IgD-negative memory B cell (primary cell): ENCODE data around the gene MUC20. TPM values are rescaled to one million over a fixed set of nuclear protein-coding genes. Genes with fewer than 3 reads are reported as not detected.
"Not testable (repeated sequence)": the region's sequence is repeated elsewhere in the genome, so short reads cannot be mapped to it uniquely, and the experiment has no call there.

Experiments
- H3K27ac Mint-ChIP-seq, 3 donors: one replicate each; pipeline ENCODE4 v1.8.0; 2020 to 2022; ENCODE audit warnings: mild to moderate bottlenecking in 3 of 3, mixed read lengths in 3 of 3, moderate library complexity in 1 of 3
- H3K27me3 Mint-ChIP-seq: one replicate; pipeline ENCODE4 v1.8.0; 2021; ENCODE audit warnings: mixed read lengths
- H3K36me3 Mint-ChIP-seq: one replicate; pipeline ENCODE4 v1.8.0; 2020; ENCODE audit warnings: mild to moderate bottlenecking, mixed read lengths
- H3K4me1 Mint-ChIP-seq, 3 donors: one replicate each; pipeline ENCODE4 v1.8.0; 2020 to 2022; ENCODE audit warnings: mixed read lengths in 3 of 3, mild to moderate bottlenecking in 1 of 3
- H3K4me3 Mint-ChIP-seq, 4 donors: one replicate each; pipeline ENCODE4 v1.8.0; 2020 to 2022; ENCODE audit warnings: mild to moderate bottlenecking in 4 of 4, mixed read lengths in 4 of 4, moderate library complexity in 3 of 4
- H3K9me3 Mint-ChIP-seq, 3 donors: one replicate each; pipeline ENCODE4 v1.8.0; 2020 to 2021; ENCODE audit warnings: mixed read lengths in 3 of 3, mild to moderate bottlenecking in 1 of 3
- polyA plus RNA-seq: library from polyadenylated mRNA; unstranded; fragments of 300-500 nt; fragmentation: Illumina TruSeq; gene quantifications from one replicate; pipeline ENCODE4 v1.2.3, GENCODE V29; 2021

MUC20 gene
- polyA plus RNA-seq, 1 donor from 2014 or later: 0.39 TPM

DNA sequence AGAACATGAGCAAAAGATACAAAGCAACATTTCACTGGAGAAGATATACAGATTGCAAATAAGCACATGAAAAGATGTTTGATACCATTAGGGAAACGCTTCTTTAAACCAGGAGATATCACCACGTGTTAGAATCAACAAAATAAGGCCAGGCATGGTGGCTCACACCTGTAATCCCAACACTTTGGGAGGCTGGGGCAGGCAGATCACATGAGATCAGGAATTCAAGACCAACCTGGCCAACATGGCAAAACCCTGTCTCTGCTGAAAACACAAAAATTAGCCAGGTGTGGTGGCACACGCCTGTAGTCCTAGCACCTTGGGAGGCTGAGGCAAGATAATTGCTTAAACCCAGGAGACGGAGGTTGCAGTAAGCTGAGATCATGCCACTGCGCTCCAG, 20.5 kb upstream of the MUC20 start:
- Mint-ChIP-seq H3K27me3 (no peaks in the 10 kb centered on the region), H3K27ac (peak overlapping the region in 1 of 3 donors; percentile 64), H3K4me3 (no peak overlapping the region), H3K36me3 (peaks cover 6% of the 10 kb centered on the region), H3K9me3 (no peaks in the 10 kb centered on the region), H3K4me1 (peaks cover 4 to 18% (median 12%) of the 10 kb centered on the region in 3 donors)

DNA sequence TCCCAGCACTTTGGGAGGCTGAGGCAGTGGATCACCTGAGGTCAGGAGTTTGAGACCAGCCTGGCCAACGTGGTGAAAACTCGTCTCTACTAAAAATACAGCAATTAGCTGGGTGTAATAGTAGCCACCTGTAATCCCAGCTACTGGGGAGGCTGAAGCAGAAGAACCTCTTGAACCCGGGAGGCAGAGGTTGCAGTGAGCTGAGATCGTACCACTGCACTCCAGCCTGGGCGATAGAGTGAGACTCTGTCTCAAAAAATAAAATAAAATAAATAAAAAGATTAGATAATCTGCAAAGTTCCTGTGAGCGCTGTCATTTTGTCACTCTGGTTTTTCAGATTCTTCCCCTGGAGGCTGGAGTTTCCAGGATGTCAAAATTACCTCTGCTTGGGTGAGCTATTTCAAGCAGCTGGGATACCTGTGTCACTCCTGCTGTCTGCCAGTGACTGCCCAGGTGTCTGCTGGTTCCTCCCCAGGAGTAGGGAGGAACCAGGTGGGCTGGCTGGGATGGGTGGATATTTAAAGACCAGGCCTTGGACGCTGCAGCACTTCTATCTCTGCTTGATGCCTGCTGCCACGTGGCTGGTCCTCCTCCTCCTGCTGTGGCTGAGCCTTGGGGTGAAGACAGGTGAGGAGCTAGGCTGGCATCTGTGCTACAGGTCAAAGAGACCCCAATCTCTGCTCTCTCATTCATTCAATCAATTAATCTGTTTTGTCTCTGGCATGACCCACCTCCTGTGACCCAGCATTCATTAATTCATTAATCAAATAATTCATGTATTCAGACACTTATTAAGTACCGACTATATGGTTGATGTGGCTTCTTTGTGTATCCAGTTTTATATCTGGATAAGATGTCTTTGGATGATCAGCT, 19.5 kb upstream of the MUC20 start:
- peaks cover 6% of the 10 kb centered on the region for H3K36me3 Mint-ChIP-seq
- H3K27me3 Mint-ChIP-seq: no peaks in the 10 kb centered on the region
- H3K4me3 Mint-ChIP-seq: no peak overlapping the region
- no peaks in the 10 kb centered on the region for H3K9me3 Mint-ChIP-seq
- peaks cover under 1 to 12% (median 6%) of the 10 kb centered on the region in 3 donors for H3K4me1 Mint-ChIP-seq
- H3K27ac Mint-ChIP-seq: no peak overlapping the region

DNA sequence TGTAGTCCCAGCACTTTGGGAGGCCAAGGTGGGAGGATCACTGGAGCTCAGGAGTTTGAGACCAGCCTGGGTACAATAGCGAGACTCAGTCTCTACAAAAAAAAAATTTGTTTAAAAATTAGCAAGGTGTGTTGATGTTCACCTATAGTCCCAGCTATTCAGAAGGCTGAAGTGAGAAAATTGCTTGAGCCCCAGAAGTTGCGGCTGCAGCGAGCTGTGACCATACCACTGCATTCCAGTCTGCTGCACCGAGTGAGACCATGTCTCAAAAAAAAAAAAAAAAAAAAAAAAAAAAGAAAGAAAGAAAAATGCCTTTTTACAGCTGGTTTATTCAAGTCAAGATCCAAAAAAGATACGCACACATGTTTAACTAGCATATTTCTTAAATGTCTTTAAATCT, 17.0 kb upstream of the MUC20 start:
- Mint-ChIP-seq H3K27me3 (no peaks in the 10 kb centered on the region), H3K4me3 (no peak overlapping the region), H3K9me3 (no peaks in the 10 kb centered on the region), H3K36me3 (no peaks in the 10 kb centered on the region), H3K27ac (no peak overlapping the region), H3K4me1 (peaks cover 0 to 6% (median 1%) of the 10 kb centered on the region in 3 donors)

DNA sequence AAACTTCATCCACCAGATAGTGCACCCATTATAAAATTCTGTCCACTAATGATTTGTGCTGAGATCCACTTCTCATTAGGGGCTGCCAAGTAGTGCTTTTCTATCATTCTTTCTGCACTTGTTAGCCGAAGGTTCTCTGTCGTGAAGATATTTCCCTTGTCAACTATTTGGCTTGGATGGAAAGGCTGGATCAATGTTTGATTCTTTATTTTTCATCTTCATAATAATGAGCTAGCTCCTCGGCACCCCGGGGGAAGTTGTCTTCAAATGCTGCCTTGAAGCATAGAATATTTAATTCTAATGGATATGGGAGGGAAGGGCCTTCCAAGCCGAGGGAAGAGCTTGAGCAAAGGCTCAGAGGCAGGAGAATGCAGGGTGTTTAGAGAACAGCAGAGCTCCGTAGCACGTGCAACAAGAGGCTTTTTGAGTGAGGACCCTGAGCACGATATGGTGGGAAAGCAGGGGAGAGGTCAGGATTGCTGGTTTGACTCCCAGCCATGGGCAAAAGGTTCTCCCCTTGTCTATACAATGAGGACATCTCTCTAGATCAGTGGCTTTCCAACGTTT, 16.3 kb upstream of the MUC20 start:
- Mint-ChIP-seq H3K9me3 (no peaks in the 10 kb centered on the region), H3K4me1 (peaks cover 0 to 6% (median 6%) of the 10 kb centered on the region in 3 donors), H3K4me3 (peak overlapping the region in 1 of 4 donors; percentile 31), H3K27me3 (no peaks in the 10 kb centered on the region), H3K36me3 (peaks cover 2% of the 10 kb centered on the region), H3K27ac (no peak overlapping the region)

DNA sequence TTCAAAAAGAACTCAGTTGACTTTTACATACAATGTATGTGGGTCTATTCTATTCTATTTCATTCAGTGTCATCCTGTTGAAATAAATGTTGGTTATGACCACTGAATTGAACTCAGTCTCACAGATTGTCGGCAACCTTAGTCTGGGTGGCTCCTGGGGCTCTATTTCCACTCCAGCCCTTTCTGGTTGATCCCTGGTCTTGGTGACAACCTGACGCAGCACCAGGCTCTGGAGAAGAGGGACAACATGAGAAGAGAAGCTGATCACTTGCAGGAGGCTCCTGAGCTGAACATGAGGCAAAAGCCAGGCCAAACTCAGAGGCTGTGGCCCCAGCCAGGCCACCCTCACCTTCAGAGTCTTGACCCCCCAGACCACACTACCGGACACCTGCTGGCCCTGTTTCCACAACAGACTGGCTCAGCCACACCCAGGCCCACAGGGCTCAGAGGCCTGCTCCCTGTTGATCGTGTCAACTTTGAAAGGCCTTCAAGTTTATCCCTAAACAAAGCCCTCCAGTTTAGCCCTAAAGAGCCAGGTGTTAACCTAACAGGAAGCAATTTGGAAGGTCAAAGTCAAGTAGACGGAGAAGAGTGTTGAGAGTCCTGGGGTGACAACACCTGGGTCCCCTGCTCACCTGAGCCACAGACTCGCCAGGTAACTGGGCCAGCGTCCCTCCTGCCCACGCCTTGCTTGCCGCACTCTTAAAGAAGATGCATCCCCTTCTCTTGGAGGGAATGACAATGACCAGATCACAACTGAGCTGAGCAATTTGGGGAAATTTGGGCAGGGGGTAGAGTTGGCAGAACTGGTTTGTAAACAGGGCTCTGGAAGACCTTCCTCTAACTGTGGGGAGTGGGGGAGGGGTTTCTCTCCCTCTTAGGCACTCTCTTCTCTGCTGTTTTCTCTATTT, 15.4 kb upstream of the MUC20 start:
- peaks cover 0 to 6% (median 2%) of the 10 kb centered on the region in 3 donors for H3K4me1 Mint-ChIP-seq
- no peak overlapping the region for H3K4me3 Mint-ChIP-seq
- H3K9me3 Mint-ChIP-seq: no peaks in the 10 kb centered on the region
- H3K36me3 Mint-ChIP-seq: peaks cover 2% of the 10 kb centered on the region
- H3K27me3 Mint-ChIP-seq: no peaks in the 10 kb centered on the region
- peak overlapping the region in 1 of 3 donors; percentile 58 for H3K27ac Mint-ChIP-seq

DNA sequence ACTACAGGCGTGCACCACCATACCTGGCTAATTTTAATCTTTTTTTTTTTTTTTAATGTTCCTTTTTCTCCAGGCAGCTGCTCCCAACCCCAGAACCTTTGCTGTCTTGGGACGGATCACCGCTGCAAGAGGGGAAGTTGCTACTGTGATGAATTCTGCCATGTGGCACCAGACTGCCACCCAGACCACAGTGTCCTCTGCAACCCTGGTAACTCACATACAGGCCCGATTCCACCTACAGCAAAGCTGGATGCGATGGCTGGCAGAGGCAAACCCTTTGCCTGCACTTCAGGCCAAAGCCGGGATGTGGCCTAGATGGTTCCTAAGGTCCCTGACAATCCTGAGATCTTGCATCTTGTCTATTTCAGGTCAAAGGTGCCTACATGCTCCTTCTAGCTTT, 12.7 kb upstream of the MUC20 start:
- Mint-ChIP-seq H3K4me1 (peaks cover 0 to 6% (median 2%) of the 10 kb centered on the region in 3 donors), H3K27ac (peak overlapping the region in 1 of 3 donors; percentile 63), H3K27me3 (no peaks in the 10 kb centered on the region), H3K9me3 (no peaks in the 10 kb centered on the region), H3K4me3 (no peak overlapping the region), H3K36me3 (peaks cover 4% of the 10 kb centered on the region)

DNA sequence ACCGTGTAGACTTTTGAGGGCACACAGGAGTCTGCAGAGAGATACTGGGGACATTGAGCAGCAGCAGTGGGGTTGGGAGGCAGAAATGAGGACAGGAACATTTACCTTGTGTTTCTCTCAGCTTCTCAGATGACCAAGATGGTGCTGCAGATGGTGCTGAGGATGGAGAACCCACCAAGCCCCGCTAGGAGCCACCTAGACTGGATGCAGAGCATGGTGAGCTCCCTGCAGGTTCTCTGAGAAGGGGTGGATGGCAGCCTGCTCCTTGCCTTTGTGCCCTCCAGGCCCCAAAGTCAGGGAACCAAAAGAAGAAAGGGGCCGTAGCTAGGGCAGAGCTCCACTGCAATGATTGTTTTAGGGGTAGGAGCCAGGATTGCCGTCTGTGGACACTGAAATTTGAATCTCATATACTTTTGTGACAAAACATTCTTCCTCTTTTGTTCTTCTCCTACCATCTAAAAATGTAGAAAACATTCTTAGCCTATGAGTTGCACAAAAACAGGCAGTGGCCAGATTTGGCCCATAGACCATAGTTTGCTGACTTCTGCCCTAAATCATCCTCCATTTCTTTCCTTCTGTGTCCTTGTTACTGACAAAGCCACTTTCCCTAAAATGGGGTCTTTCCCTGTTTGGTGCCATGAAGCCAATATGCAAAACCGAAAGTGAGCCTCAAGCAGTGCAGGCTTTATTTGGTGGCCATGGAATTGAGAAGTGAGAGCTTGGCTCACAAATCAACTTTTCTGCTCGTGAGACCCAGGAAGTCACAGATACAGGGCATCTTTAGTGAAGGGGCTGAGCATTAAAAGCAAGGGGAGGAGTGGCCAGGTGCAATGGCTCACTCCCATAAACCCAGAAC, 11.9 kb upstream of the MUC20 start:
- no peak overlapping the region for H3K4me3 Mint-ChIP-seq
- no peaks in the 10 kb centered on the region for H3K9me3 Mint-ChIP-seq
- no peak overlapping the region for H3K27ac Mint-ChIP-seq
- peaks cover 0 to 6% (median 2%) of the 10 kb centered on the region in 3 donors for H3K4me1 Mint-ChIP-seq
- H3K27me3 Mint-ChIP-seq: no peaks in the 10 kb centered on the region
- H3K36me3 Mint-ChIP-seq: peaks cover 4% of the 10 kb centered on the region

DNA sequence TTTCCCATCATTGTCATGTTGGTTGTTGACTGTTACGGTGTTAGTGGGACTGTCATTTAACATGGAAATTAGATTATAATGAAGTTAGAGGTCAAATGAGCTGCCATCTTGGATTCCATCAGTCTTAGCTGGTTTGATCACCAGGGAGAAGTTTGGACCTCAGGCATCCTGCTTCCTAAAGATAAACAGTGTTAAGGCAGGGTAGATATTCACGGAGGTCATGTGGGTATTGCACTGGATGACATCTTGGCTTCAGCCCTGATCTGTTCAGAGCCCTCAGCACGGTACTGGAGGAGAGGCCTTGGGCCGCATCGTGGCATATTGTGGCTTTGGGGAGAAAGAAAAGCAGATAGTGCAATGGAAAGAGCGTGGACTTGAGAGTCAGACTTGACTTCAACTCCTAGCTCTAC, 11.1 kb upstream of the MUC20 start:
- H3K9me3 Mint-ChIP-seq: no peaks in the 10 kb centered on the region
- peaks cover 4% of the 10 kb centered on the region for H3K36me3 Mint-ChIP-seq
- H3K4me1 Mint-ChIP-seq: peaks cover 0 to 6% (median 2%) of the 10 kb centered on the region in 3 donors
- no peaks in the 10 kb centered on the region for H3K27me3 Mint-ChIP-seq
- H3K27ac Mint-ChIP-seq: no peak overlapping the region
- H3K4me3 Mint-ChIP-seq: no peak overlapping the region

DNA sequence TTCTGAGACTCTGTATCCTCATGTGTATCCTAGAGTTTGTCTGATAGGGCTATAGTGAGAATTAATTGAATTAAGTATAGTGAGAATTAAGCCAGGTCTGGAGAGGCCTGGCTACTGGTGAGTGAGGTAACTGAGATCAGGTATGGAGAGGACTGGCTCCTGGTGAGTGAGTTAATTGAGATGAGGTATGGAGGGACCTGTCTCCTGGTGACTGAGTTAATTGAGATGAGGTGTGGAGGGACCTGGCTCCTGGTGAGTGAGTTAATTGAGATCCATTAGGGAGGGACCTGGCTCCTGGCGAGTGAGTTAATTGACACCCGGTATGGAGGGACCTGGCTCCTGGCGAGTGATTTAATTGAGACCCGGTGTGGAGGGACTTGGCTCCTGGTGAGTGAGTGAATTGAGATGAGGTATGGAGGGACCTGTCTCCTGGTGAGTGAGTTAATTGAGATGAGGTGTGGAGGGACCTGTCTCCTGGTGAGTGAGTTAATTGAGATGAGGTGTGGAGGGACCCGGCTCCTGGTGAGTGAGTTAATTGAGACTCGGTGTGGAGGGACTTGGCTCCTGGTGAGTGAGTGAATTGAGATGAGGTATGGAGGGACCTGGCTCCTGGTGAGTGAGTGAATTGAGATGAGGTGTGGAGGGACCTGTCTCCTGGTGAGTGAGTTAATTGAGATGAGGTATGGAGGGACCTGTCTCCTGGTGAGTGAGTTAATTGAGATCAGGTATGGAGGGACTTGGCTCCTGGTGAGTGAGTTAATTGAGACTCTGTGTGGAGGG, 10.5 kb upstream of the MUC20 start:
- not testable (repeated sequence) for H3K4me1 Mint-ChIP-seq, H3K4me3 Mint-ChIP-seq, H3K36me3 Mint-ChIP-seq, H3K27ac Mint-ChIP-seq, H3K27me3 Mint-ChIP-seq, H3K9me3 Mint-ChIP-seq

DNA sequence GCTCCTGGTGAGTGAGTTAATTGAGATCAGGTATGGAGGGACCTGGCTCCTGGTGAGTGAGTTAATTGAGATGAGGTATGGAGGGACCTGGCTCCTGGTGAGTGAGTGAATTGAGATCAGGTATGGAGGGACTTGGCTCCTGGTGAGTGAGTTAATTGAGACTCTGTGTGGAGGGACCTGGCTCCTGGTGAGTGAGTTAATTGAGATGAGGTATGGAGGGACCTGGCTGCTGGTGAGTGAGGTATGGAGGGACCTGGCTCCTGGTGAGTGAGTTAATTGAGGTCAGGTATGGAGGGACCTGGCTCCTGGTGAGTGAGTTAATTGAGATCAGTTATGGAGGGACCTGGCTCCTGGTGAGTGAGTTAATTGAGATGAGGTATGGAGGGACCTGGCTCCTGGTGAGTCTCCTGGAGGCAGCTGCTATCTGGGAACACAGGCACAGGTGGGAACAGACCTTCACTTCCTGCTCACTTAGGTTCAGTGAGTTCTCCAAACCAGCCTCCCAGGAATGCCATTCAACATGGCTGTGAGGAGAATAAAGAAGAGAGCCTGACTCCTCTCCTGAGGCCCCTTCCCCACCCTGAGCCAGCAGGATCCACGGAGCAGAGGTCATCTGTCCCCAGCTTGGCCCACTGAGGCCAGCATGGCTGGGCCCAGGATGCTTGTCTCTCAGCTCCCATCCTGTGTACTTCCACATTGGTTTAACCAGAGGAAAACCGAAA, 9.5 kb upstream of the MUC20 start:
- not testable (repeated sequence) for H3K9me3 Mint-ChIP-seq, H3K27me3 Mint-ChIP-seq, H3K36me3 Mint-ChIP-seq, H3K27ac Mint-ChIP-seq, H3K4me3 Mint-ChIP-seq
- H3K4me1 Mint-ChIP-seq: peaks cover 0 to 10% (median 2%) of the 10 kb centered on the region in 3 donors

DNA sequence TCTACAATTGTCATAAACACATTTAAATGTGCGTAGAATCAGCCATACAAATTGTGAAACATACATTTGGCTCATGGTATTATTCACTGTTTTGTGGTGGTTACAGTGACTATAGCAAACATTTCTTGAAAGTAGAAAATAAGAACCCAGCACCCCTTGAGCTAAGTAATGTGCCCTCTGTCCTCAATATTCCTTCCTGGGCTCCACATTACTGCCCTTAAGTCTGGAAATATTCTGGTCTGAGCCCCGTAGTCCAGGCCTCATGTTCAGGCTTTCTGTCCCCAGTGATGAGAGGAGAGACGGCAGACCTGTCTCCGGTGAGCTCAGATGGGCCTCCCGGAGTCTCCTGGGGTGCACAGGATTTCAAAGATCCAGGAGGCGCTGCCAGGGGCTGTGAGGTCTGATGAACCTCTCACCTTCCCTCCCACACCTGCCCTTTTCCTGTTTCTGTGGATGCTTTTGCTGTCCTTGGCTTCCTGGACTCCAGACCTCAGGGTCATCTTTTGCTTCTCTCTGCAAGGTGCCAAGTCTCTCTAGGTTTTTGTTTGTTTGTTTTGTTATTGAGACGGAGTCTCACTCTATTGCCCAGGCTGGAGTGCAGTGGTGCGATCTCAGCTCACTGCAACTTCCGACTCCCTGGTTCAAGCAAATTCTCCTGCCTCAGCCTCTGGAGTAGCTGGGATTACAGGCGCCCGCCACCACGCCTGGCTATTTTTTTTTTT, 8.8 kb upstream of the MUC20 start:
- Mint-ChIP-seq H3K4me3 (no peak overlapping the region), H3K27ac (peak overlapping the region in 1 of 3 donors; percentile 32), H3K27me3 (no peaks in the 10 kb centered on the region), H3K4me1 (peaks cover 0 to 10% (median 2%) of the 10 kb centered on the region in 3 donors), H3K9me3 (peaks cover 0 to 3% (median 0%) of the 10 kb centered on the region in 3 donors), H3K36me3 (peaks cover 4% of the 10 kb centered on the region)

DNA sequence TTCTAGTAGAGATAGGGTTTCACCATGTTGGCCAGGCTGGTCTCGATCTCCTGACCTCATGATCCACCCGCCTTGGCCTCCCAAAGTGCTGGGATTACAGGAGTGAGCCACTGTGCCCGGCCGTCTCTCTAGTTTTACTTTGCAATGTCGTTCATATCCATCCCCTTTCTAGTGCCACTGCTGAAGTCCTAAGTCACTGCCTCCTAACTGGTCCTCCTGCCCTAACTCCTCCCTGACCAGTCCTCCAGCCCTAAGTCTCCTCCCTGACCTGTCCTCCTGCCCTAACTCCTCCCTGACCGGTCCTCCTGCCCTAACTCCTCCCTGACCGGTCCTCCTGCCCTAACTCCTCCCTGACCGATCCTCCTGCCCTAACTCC, 8.3 kb upstream of the MUC20 start:
- not testable (repeated sequence) for H3K36me3 Mint-ChIP-seq, H3K4me3 Mint-ChIP-seq, H3K9me3 Mint-ChIP-seq, H3K27me3 Mint-ChIP-seq, H3K27ac Mint-ChIP-seq, H3K4me1 Mint-ChIP-seq

DNA sequence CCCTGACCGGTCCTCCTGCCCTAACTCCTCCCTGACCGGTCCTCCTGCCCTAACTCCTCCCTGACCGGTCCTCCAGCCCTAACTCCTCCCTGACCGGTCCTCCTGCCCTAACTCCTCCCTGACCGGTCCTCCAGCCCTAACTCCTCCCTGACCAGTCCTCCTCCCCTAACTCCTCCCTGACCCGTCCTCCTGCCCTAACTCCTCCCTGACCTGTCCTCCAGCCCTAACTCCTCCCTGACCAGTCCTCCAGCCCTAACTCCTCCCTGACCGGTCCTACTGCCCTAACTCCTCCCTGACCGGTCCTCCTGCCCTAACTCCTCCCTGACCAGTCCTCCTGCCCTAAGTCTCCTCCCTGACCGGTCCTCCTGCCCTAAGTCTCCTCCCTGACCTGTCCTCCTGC, 7.6 kb upstream of the MUC20 start:
- not testable (repeated sequence) for H3K4me1 Mint-ChIP-seq, H3K36me3 Mint-ChIP-seq, H3K27ac Mint-ChIP-seq, H3K4me3 Mint-ChIP-seq, H3K27me3 Mint-ChIP-seq, H3K9me3 Mint-ChIP-seq
